Neural crest cell (in vitro differentiated cells): ENCODE results near the gene KDM5D. TPM values are rescaled to one million over a fixed set of nuclear protein-coding genes. Genes with fewer than 3 reads are reported as not detected.

Source experiments
- DNase-seq: peaks from one replicate; pipeline ENCODE4 v3.0.0; 2021; ENCODE audit warnings: low read depth, mixed read lengths, low spot score
- H3K27ac Mint-ChIP-seq: one replicate; pipeline ENCODE4 v1.8.0; 2021; ENCODE audit warnings: mild to moderate bottlenecking, mixed read lengths; ENCODE audit not compliant: unreplicated experiment
- H3K27me3 Mint-ChIP-seq: 2 replicates; pipeline ENCODE4 v1.8.0; 2021; ENCODE audit warnings: low read depth, mild to moderate bottlenecking, mixed read lengths
- H3K36me3 Mint-ChIP-seq: 2 replicates; pipeline ENCODE4 v1.8.0; 2021; ENCODE audit warnings: low read depth, mild to moderate bottlenecking, mixed read lengths
- H3K4me1 Mint-ChIP-seq: 2 replicates; pipeline ENCODE4 v1.8.0; 2021; ENCODE audit warnings: mixed read lengths
- H3K4me3 Mint-ChIP-seq: one replicate; pipeline ENCODE4 v1.8.0; 2021; ENCODE audit warnings: mild to moderate bottlenecking, mixed read lengths
- H3K9me3 Mint-ChIP-seq: 2 replicates; pipeline ENCODE4 v1.8.0; 2021; ENCODE audit warnings: mixed read lengths
- long read RNA-seq: library from polyadenylated mRNA; unstranded; transcript quantifications from one replicate; pipeline ENCODE4 v2.0.0, GENCODE V29; 2020
- total RNA-seq: library from RNA; stranded (reverse); gene quantifications from 2 replicates; pipeline ENCODE4 v1.2.1, GENCODE V29; 2021
- TF ChIP-seq, protein P1 (sequence below): fragments of 200-600 bp; sonication (generic); conservative IDR thresholded peaks from 2 replicates; pipeline ENCODE4 v1.5.0; 2021; ENCODE audit warnings: antibody characterized with exemption, mild to moderate bottlenecking

The KDM5D gene
- total RNA-seq = not detected in 2 replicates
- long read RNA-seq = 0 reads

- H3K36me3 Mint-ChIP-seq = no peaks in the 10 kb centered on the region
- H3K9me3 Mint-ChIP-seq = no peaks in the 10 kb centered on the region
- H3K27me3 Mint-ChIP-seq = no peaks in the 10 kb centered on the region
- DNase-seq = no peak
- H3K4me1 Mint-ChIP-seq = no peaks in the 10 kb centered on the region
- TF ChIP-seq, protein P1, sequence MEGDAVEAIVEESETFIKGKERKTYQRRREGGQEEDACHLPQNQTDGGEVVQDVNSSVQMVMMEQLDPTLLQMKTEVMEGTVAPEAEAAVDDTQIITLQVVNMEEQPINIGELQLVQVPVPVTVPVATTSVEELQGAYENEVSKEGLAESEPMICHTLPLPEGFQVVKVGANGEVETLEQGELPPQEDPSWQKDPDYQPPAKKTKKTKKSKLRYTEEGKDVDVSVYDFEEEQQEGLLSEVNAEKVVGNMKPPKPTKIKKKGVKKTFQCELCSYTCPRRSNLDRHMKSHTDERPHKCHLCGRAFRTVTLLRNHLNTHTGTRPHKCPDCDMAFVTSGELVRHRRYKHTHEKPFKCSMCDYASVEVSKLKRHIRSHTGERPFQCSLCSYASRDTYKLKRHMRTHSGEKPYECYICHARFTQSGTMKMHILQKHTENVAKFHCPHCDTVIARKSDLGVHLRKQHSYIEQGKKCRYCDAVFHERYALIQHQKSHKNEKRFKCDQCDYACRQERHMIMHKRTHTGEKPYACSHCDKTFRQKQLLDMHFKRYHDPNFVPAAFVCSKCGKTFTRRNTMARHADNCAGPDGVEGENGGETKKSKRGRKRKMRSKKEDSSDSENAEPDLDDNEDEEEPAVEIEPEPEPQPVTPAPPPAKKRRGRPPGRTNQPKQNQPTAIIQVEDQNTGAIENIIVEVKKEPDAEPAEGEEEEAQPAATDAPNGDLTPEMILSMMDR = no peak
- H3K27ac Mint-ChIP-seq = no peak within 1 kb of the TSS
- H3K4me3 Mint-ChIP-seq = no peak within 1 kb of the TSS
Observed at GRCh38 chrY:19744381-19745378, at the start of gene KDM5D. TSS of gene KDM5D (minus strand) at chrY:19744726. CDS start at chrY:19744534, 192 bp downstream.

- Mint-ChIP-seq H3K9me3 (no peaks in the 10 kb centered on the region), H3K36me3 (no peaks in the 10 kb centered on the region), H3K4me1 (no peaks in the 10 kb centered on the region), H3K27ac (no peak overlapping the region), H3K4me3 (no peak overlapping the region), H3K27me3 (no peaks in the 10 kb centered on the region)
- no peak for DNase-seq
- TF ChIP-seq, protein P1 = no peak
Observed at GRCh38 chrY:19768375-19768774, 23.8 kb upstream of the KDM5D start.

DNA sequence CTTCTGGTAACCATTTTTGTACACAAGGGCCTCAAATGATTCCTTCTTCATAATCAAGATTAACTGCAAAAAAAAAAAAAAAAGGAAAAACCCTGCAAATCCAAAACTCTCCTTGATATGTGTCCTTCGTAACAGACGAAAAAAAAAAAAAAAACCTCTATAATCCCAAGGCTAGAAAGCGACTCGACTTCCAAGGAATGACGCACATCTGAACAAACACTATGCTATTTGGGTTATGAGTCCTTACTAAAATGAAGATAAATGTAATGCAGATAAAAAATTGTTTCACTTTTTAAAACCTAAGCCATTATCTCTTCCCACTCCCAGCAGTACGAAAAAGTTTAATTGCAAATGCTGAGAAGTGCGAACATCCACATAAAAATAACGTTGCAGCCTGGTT is 1.2 kb downstream of the KDM5D start:
- Mint-ChIP-seq H3K36me3 (no peaks in the 10 kb centered on the region), H3K4me3 (no peak overlapping the region), H3K27ac (no peak overlapping the region), H3K4me1 (no peaks in the 10 kb centered on the region), H3K9me3 (no peaks in the 10 kb centered on the region), H3K27me3 (no peaks in the 10 kb centered on the region)
- no peak for DNase-seq
- TF ChIP-seq, protein P1 = no peak

- no peak overlapping the region for H3K27ac Mint-ChIP-seq
- DNase-seq = no peak
- H3K4me3 Mint-ChIP-seq = no peak overlapping the region
- TF ChIP-seq, protein P1 = no peak
- H3K36me3 Mint-ChIP-seq = no peaks in the 10 kb centered on the region
- no peaks in the 10 kb centered on the region for H3K9me3 Mint-ChIP-seq
- H3K27me3 Mint-ChIP-seq = no peaks in the 10 kb centered on the region
- H3K4me1 Mint-ChIP-seq = no peaks in the 10 kb centered on the region
Observed at GRCh38 chrY:19742153-19742552, 2.4 kb downstream of the KDM5D start.

DNA sequence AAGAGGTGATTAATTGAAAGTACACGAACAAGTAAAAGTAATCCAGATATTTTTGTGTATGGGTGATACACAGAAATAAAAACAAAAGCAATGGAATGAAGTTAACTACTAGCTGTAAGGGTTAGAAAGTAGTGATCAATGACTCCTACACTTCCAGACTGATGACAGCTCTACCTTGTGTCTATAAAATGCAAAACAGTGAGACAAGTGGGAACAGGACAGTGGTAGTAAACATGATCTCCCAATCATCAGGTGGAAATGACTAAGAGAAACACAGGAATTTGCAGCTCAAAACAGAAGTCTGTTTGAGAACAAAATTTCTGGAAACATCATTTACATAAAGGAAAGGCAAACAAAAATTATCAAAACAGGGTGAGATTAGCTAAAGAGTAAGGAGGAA is 10.1 kb downstream of the KDM5D start:
- DNase-seq = no peak
- H3K9me3 Mint-ChIP-seq = no peaks in the 10 kb centered on the region
- H3K4me1 Mint-ChIP-seq = no peaks in the 10 kb centered on the region
- TF ChIP-seq, protein P1 = no peak
- no peak overlapping the region for H3K27ac Mint-ChIP-seq
- no peak overlapping the region for H3K4me3 Mint-ChIP-seq
- no peaks in the 10 kb centered on the region for H3K27me3 Mint-ChIP-seq
- no peaks in the 10 kb centered on the region for H3K36me3 Mint-ChIP-seq
